CD4-positive, alpha-beta T cell treated with Interleukin-10 for 1 hour (primary cell): Measurements from ENCODE around the gene HOXD3.

Source experiments
- DNase-seq: peaks from one replicate; pipeline ENCODE4 v3.0.0-alpha.2; 2020

The HOXD3 gene

DNA sequence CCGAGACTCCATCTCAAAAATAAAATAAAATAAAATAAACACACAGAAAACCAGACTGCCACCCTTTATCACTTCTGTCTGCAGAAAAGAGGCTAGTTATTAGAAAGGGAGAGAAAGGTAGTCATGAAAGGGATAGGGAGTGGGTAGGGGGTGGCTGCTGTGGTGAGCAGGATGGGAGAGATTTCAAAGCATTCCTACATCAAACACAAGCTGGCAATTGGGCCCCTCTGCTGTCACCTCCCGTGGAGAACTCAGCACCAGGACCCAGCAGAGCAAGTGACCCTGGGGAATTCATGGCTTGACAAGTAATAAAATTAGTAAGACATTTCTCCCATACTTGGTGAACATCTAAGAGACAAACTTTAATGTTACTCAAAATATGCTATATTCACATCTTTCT is 27.6 kb downstream of the HOXD3 start:
- no peak for DNase-seq

DNA sequence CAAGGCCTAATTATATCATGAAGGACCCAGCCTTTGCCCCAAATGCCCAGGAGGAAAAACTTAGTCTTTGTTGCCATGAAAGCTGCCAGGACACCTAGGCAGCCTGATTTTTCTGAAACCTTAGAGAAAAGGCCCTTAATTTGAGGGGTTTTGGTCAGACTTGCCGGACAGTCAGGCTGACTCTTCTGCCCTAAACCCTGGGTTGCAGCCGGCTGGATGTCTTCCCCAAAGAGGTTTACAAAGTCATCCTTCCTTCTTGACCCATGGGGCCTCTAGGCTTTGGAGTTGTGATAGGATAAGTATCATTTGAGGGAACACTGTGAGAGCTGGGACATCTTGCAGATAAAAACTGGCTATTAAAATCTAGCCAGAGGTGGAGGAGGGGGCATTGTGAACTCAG is 28.9 kb downstream of the HOXD3 start:
- DNase-seq = no peak

DNA sequence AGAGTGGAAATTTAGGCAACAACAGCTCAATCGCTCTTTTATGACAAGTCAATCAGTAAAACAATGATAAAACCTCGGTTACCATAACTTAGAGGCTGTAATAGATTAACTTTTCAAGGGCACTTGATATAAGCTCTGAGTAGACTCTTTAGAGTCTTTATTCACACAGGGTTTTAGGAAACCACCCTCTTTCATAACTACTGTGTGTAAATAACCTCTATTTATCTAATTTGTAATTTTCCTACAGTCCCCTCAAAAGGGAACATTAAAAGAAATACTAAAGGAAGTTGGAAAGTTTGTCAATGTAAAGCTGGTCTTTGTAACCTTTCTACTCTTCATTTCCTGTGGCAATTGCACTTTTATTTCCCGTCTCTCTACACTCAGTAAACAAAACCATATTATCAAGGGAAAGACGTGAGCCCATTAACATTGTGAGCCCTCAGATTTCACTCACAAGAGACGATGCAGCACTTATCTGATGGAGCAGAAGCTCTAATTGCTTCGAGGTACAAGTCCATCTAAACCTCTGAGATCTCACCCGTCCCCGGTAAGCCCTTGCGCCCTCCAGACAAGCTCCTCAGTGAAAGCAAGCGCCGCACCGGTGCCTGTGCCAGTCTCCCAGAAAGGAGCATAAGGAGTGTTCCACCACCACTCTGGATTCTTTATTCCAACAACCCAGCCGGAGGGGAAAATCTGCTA is 30.2 kb downstream of the HOXD3 start:
- no peak for DNase-seq

DNA sequence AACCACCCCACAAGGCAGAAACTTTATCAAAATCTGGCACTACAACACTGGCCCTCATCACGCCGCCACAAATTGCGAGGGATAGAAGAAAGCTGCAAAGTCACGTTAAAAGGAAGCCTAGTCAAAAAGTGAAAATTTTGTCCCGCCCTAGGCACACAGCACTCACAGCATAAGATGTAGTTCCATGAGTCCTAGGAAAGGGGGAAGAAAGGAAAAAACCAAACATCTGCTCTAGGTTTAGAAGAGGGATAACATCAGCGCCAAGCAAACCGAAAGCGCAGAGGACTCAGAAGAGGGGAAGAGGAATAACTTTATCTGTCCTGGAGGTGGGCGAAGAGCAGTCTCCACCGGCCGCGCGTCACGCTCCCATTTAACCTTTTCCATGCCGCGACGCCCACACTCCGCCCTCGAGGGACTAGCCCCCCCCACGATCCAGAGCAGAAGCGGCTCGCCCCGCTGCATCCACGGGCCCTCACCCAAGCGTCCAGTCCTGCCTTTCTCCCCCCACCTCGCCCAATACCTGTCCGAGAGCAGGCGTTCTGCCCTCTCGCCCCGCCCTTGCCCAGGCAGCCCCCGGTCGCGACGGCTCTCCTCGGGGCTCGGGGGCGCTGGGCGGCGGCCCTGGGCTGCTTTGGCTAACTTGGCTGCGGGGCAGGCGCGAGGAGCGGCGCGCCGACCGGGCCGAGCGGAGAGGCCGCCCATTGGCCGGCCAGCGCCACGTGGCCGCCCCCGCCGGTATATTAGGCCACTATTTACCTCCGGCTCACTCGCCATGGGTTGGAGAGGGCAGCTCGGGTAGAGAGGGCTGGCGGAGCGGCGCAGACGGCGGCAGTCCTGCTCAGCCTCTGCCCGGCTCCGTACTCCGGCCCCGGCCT is 31.0 kb downstream of the HOXD3 start, which contains the start of gene HOXD1:
Gene HOXD1 (plus strand): TSS at position 770 of the 875 bp plus-strand sequence. CDS start 134 bp downstream, outside the sequence.
- no peak for DNase-seq

DNA sequence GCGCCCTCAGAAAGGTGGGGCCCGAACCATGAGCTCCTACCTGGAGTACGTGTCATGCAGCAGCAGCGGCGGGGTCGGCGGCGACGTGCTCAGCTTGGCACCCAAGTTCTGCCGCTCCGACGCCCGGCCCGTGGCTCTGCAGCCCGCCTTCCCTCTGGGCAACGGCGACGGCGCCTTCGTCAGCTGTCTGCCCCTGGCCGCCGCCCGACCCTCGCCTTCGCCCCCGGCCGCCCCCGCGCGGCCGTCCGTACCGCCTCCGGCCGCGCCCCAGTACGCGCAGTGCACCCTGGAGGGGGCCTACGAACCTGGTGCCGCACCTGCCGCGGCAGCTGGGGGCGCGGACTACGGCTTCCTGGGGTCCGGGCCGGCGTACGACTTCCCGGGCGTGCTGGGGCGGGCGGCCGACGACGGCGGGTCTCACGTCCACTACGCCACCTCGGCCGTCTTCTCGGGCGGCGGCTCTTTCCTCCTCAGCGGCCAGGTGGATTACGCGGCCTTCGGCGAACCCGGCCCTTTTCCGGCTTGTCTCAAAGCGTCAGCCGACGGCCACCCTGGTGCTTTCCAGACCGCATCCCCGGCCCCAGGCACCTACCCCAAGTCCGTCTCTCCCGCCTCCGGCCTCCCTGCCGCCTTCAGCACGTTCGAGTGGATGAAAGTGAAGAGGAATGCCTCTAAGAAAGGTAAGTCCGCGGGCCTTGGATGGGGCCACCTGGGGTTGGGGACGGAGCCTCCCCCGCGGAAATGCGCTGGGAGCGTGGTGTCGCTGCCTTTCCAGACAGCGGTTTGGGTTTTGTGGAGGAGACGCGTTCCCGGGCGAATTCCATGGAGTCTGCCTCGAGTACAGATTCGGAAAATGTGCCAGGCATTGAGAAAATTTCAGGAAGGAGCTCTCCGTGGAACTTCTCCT is 31.9 kb downstream of the HOXD3 start:
- DNase-seq = peak; percentile 12

DNA sequence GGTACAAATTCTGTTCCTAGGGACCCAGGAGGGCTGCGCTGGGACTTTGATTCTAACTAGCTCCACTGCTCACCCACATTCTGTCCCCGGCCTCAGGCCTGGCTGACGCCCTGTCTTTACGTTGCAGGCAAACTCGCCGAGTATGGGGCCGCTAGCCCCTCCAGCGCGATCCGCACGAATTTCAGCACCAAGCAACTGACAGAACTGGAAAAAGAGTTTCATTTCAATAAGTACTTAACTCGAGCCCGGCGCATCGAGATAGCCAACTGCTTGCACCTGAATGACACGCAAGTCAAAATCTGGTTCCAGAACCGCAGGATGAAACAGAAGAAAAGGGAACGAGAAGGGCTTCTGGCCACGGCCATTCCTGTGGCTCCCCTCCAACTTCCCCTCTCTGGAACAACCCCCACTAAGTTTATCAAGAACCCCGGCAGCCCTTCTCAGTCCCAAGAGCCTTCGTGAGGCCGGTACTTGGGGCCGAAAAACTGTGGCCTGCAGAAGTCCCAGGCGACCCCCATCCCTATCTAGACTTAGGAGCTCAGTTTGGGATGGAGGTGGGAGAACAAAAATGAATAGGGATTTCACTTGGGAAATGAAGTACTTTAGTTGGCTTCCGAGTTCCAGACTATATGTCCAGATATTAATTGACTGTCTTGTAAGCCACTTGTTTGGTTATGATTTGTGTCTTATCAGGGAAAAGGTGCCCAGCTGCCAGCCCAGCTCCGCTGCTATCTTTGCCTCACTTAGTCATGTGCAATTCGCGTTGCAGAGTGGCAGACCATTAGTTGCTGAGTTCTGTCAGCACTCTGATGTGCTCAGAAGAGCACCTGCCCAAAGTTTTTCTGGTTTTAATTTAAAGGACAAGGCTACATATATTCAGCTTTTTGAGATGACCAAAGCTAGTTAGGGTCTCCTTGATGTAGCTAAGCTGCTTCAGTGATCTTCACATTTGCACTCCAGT is 32.9 kb downstream of the HOXD3 start:
- DNase-seq = no peak

DNA sequence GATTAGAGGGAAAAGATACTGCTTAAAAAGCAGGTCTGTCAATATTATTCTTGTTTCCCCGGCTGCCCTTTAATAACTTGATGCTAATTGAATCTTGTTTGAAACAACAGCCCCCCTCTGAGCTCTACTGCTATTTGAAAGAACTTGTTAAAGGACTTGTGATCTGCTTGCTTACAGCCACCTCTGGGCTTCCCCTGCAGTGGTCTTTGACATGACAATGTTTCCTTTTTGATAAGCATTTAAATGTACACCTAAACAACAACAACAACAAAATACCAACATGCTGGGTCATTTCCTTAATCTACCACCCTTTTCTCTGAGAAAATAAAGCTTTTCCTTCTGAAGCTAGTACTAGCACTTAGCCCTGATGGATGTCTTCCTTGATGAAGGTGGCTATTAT is 35.2 kb downstream of the HOXD3 start:
- no peak for DNase-seq

DNA sequence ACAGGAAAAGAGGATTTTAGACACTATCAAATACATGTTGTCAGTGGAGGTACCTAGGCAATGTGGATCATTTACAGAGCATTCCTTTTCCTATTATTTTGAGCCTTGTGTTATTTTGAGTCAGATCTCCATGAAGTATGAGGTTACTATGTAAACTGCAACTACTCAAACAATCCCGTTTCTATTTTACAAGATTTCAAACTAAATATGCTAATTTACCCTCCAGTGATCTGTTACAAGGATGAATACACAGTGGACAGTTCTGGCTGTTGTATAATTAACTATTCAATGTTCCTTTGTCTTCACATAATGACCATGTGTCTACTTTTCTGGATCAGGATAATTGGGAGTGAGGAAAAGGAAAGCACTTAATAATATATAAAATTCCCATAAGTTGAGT is 35.9 kb downstream of the HOXD3 start:
- DNase-seq = no peak

DNA sequence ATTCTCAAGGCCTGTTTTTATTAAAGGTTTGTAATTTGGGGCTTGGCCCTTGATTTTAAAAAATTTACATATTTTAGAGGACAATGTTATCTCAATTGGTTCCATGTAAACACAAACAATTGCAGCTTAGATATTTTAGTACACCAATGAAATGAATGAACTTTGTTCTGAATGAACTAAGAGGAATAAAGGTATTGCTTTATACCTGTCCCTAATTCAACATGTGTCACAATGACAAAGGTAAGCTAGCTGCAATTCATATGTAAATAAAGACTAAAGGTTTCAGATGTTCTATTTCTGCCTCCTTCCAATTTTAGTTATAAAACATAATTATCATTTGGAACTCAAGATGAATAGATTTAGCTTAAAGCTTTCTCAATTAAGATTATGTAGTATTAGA is 42.8 kb downstream of the HOXD3 start:
- DNase-seq = no peak

DNA sequence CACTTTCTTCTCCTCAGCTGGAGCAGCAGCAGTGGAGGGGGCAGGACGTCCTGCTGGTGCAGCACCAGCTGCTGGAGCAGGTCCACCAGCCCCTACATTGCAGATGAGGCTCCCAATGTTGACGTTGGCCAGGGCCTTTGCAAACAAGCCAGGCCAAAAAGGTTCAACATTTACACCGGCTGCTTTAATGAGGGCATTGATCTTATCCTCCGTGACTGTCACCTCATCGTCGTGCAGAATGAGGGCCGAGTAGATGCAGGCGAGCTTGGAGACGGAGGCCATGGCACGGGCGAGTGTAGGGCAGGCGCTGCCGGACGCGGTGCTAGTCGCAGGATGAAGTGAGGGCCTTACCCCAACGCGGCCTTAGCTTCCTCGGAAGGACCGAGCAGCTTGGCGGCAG is 43.9 kb downstream of the HOXD3 start:
- no peak for DNase-seq

DNA sequence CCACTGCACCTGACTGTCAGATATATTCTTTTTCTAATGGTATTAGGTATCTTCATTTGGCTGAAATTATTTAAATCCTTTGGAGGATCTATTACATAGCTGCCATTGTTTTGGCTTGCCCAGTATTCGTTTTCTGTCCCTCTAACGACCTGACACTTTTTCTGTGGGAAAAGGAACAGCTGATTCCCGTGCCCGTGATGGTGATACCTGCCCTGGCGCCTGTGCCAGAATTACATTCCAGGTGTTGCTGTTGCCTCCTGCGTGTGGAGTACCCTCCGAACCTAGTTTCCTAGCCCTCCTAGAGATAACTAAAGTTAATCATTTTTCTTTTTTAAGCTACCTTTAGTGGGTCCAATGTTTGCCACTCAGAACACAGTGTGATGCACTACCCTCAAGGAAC is 45.4 kb downstream of the HOXD3 start:
- DNase-seq = no peak

DNA sequence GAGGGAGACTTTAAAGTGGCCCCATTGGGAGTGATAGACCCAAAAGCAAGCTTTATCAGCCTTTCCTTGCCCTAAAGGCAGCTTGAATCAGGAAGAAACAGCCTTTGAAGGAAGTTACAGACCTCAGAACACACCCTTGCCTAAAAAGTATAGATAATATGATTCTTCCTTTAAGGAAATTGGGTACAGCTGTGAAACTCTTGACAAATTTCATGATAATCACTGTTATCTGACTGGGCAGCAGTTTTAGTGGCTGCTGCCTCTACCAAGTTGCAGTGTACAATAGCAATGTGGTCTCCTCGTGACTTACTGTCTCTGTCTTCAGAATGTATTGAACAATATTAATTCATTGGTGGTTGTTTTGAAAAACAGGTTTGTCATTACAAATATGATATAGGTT is 48.0 kb downstream of the HOXD3 start:
- no peak for DNase-seq

DNA sequence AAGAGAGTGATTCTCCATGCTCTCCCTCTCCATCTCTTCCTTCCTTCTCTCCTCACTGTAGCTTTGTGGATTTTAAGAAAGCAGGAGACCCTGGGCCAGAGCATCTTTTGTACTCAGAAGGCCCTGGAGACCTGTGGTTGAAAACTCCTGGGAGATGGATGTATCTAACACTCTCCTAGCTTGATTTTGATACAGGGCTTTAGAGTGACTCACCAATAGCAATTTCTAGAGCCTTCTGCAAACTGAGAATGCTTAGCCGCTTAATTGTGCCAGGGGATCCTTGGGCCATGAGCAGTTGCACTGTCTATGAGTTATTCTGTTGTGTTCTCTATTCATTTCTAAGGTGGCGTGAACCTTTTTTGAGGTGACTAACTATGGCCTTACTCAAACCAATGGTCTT is 49.0 kb downstream of the HOXD3 start:
- no peak for DNase-seq

DNA sequence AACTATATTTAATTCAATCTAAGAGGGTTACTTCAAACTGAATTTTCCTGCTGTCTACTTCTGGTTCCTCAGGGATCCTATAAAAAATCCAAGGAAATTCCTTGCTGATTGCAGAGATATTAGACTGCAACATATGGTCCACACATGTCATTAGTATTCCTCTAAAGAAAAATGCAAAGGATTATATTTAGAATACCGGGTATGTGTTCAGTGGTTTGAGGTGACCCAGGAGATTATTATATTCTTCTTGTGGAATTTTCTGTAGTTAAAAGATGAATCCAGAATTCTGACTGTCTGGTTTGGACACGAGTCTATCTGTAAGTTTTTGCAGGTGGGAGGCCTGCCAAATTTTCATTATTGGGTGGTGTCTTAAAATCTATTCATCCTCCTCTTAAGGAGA is 49.6 kb downstream of the HOXD3 start:
- no peak for DNase-seq

DNA sequence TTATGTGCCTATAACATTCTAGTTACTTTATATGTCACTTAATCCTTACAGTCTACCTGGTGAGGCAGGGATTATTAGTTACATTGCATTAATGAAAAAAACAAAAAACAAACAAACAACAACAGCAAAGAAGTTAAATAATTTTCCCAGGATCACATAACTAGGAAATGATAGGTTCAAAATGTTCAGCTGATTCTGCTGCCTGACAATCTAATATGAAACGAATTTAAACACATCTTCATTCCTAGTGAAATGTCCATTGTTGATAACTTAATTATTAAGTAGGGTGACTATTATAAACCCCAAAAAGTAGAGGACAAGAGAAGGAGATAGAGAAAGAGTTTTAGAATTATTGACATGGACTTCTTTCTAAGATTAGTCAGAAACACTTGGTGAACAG is 54.0 kb downstream of the HOXD3 start:
- DNase-seq = no peak

DNA sequence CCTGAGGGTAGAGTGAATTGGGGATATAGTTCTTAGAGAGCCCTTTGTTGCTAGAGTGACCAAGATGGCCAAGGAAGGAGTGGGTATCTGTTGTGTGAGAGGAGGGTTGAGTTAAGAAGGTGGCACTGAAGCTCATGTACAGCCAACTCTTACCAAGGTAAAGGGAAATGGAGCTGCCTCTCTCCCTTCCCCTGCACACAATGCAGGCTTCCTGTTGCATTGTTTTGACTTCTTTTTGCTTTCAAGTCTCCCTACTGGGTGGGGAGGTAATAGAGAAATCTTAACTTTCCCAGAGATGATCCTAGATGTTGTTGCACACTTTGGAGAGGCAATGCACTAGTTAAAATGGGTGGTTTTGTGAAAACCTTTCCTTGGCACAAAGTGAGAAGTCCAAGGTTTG is 55.2 kb downstream of the HOXD3 start:
- DNase-seq = no peak

DNA sequence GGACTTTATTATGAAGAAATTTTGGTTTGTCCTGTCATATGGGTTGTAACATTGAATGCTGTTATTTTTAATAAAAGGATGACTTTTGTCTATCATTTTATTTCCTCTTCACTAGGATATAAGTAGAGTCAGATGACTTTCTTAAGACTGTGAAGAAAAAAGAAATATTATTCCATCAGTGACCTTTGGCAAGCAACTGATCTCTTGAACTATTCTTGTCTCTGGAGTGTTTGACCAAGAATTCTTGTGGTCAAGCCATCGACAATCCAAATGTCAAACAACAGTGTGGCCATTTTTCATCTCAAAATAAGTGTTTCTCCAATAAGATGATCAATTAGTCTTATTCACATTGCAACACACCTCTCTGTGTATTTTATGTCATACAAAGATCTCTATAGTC is 56.3 kb downstream of the HOXD3 start:
- DNase-seq = no peak
